NK-92 (cell line): ENCODE data around the gene UBAC1.
"Not testable (repeated sequence)": the region's sequence is repeated elsewhere in the genome, so short reads cannot be mapped to it uniquely, and the experiment has no call there.

Source experiments
- DNase-seq: peaks from one replicate; lab custom pipeline; 2025; ENCODE audit not compliant: unreplicated experiment; lab: John Stamatoyannopoulos, UW

Gene UBAC1

DNA sequence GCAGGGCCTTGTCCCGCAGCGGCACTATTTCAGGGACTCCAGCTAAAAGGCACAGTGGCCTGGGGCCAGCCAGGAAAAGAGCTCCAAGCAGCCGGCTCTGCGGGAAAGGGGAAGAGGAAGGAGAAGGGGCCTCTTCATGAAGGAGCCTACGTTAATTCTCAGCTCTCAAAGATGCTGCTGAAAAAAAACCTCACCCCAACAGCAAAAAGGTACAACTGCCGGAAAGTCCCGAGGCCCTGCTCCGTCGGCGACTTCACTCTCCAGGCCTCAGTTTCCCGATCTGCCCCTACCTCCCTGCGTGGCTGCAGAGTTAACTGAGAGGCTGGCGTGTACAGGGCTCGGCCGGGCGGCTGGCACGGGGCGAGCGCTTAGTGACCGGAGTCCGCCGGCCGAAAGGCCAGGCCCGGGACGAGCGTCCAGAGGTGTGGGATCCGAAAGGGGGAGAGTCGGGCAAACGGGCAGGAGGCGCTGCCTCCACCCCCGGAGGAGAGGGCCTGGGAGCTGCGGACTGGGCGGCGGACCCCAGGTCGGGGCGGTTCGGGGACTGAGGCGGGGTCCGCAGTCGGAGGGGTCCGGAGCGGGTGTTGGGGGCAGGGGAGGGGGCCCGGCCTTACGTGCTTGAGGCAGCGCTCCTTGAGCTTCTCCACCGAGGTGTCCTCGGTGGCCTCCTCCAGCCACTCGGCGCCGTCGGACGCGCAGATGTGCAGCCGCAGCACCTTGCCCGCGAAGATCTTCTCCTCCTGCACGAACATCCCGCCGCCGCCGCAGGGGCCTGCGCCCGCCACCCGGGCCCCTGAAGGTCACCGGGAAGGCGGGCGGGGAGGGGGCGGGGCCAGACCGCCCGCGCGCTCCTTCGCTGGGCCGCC, 529 bp downstream of the UBAC1 start:
- DNase-seq: no peak

DNA sequence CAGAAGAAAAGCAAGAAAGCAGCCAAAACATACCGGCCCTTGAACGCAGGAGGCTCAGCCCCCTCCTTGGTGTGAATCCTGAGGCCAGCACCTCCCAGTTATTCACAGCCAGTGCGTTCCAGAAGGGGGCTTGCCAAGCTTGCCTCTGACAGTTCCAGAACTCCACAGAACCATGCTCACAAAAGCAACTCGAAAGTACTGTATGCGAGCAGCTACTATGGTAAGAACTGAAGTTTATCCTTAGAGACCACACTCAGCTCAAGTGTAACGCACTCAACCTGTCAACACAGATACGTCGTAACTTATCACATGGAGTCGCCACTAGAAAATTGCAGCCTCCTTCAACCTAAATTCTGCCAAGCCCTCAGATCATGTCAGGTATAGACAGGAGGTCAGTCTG, 1.4 kb downstream of the UBAC1 start:
- DNase-seq: no peak

DNA sequence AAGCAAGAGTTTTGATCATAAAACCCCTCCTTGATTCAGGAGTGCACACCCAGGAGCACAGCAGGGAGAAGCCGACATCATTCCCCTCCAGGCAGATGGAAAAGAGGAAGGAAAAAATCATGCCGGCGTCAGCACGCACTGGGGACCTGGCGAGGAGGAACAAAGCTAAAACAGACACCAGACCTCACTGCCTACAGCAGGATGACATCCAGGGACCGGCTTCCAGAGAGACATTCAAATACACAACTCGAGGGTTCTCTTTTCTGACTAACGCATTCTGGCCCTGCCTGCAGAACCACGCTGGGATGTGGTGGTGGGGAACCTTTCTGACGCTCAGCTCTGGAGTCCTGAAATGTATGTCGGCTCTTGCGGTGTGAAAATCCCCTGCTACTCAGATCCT, 2.7 kb downstream of the UBAC1 start:
- DNase-seq: no peak

DNA sequence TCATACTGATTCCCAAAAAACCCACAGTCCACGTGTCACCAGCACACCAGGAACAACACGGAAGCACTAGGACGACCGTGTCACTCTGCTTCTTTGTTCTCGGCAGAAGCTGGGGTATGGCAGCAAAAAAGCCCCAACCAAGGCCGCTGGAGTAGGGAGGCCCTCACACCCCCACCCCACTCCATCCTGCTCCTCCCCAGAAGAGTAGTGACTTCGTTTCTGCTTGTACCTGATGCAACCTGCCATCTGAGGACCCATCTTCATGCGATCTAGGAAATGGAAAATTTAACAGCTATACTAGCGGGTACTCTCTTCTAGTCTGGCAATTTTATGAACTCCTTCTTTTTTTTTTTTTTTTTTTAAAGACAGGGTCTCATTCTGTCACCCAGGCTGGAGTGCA, 3.7 kb downstream of the UBAC1 start:
- DNase-seq: no peak

DNA sequence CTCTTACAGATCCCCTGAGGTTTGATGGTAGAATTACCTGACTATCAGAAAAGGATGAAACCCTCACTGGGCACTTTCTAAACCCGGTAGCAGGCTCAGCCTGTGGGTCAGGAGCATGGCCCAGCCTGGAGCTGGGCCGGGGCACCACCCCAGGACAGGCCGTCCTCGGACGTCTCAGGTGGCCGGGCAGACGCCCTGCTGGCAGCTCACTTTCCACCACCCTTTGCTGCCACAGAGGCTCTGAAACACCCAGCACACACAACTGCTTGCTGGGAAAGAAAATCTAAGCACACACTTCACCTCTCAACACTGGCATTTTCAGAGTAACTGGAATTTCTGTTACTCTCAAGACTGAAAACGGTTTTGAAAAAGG, 4.4 kb downstream of the UBAC1 start:
- no peak for DNase-seq

DNA sequence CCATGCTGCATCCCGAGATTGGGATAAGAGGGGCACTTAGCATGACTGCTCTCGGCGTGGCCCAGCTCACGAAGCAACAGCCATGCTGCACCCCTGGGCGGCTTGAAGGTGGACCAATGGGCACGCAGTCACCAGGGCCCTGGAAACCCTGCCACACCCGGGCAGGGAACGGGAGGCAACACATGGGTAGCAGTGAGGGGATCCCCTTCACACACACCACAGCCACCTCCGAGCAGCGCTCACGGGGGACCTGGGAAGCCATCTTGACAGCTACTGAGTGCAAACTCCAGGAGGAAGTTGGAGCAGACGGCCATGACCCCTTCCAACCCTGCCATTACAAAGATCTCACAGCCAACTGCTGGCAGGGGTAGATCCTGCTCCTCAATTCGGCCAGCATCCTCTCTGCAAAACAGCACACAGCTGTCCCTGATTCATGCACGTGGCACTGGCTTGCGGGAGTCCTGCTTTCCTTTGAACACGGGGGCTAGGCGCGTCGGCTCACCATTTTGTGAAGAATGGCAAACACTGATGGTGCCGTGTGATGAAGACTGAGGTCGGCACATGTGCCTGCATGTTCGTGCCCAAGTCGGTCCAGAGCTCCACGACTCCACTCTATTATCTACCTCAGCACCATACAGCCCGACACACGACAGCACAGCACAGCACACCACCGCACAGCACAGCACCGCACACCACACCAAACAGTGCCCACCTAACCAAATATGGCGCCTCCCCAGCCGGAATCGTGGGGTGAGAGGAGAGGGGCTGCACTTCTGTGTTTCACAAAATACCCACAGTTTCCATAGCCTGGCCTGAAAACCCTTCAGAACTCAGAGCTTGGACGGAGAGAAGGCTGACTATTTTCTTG, 5.0 kb downstream of the UBAC1 start:
- DNase-seq: no peak

DNA sequence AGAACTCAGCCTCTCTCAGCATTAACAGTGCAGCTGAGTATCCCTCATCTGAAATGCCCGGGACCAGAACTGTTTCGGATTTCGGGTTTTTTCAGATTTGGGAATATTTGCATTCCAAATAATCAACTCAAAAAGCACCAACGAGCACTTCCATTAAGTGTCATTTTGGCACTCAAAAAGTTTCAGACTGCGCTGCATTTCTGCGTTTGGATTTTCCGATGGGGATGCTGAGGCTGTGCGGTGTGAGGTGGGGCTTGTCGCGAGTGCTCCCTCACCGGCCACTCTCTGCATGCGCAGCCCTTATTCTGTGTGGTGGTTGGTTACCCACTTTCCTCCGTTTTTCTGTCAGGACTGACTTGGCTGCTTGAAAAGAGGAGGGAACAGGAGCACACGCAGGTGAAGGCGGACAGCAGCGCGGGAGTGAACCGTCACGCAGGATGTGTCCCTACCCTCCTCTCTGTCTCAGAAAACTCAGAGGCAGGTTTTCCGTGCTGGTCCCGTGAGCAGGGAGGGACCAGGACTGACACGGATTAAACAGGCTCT, 8.4 kb downstream of the UBAC1 start:
- DNase-seq: no peak

DNA sequence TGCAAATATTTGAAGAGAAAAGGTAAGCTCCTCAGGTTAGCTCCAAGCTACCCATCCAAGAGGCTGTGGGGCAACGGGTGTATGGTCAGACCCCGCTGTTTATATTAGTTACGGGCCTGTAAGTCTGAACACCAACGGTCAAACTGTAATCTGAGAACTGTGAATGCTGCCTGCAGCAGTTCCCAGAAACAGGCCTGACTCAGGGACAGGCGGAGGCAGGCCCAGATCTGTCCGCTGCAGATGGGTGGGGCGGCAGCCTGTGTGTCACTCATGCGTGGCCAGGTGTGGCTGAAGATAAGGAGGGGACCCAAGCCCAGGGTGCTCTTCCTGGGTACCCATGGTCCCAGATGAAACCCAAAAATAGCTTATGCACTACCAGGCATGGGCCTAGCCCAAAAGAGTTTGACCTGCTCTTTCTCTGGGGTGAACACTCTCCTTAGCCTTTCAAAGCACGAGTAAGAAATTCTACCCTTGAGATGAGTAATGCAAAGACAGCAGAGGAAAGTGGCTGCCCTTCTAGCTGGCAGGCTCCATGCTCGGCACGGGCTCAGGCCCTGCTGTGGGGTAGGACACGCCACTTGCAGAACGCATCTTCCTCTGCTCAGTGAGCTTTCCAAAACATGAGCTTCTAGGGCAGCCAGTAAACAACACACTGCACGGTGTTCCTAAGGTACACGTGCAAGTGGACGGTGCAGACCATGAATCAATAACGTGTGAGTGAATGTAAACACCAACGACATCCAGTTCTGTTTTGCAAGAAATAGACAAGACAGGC, 9.1 kb downstream of the UBAC1 start:
- no peak for DNase-seq

DNA sequence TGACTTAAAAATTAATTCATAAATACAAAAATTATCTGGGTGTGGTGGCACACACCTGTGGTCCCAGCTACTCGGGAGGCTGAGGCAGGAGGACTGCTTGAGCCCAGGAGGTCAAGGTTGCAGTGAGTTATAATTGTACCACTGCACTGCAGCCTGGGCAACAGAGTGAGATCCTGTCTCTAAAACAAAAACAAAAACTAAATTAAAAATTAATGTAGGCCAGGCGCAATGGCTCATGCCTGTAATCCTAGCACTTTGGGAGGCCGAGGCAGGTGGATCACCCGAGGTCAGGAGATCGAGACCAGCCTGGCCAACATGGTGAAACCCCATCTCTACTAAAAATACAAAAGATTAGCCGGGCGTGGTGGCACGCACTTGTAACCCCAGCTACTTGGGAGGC, 9.9 kb downstream of the UBAC1 start:
- DNase-seq: not testable (repeated sequence)

DNA sequence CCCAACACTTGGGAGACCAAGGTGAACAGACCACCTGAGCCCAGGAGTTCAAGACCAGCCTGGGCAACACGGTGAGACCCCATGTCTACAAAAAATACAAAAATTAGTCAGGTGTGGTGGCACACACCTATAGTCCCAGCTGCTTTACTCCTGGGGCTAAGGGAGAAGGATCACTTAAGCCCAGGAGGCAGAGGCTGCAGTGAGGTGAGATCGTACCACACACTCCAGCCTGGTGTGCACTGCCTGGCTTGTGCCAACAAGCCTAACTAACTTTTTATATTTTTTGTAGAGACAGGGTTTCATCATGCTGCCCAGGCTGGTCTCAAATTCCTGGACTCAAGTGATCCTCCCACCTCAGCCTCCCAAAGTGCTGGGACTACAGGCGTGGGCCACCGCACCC, 10.3 kb downstream of the UBAC1 start:
- not testable (repeated sequence) for DNase-seq

DNA sequence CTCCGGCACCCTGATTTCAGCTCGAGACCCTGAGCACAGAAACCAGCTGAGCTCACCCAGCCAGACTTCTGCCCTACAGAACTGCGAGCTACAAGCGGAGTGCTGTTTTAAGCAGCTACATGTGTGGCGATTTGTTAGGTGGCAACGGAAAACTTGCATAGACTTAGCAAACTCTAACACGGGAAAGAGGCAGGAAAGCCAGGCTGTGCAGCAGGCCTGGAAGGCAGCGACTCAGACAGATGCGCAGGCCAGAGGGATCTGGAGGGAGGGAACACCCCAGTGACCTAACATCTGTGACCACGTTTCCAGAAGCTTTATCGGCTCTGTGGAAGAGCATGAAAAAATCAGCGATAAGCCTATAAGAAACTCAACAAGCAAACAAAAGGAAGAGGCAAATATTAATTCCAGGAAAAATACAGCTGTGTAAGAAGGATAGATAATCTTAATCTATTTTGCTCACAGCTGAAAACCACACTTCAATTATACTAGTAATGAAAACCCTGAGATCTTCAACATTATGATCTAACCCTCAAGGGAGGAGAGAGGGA, 11.0 kb downstream of the UBAC1 start:
- DNase-seq: no peak

DNA sequence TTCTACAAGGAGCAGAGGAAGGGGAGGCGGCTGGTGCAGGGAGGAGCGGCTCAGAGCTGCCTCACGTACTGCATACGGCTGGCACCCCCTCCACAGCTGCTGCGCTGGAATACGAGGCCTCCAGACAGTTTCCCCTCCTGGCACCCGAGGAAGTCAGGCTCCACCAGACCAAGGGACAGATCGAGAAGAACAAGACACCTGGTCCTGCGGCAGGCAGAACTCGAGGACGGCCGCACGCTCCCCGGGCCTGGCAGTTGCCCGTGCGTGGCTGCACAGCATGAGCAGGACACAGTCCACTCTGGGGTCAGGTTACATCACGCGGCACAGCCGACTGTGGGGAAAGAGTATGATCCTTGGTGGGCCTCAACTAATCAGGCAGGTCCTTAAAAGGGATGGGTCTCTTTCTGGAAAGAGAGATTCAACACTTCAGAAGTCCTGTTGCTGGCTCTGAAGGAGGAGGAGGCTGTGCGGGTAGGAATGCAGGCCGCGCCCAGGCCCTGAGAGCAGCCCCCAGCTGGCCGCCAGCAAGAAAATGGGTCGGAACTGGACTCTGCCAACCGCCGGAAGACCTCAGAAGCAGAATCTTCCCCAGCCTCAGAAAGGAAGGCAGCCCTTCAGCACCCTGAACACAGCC, 11.6 kb downstream of the UBAC1 start:
- no peak for DNase-seq

DNA sequence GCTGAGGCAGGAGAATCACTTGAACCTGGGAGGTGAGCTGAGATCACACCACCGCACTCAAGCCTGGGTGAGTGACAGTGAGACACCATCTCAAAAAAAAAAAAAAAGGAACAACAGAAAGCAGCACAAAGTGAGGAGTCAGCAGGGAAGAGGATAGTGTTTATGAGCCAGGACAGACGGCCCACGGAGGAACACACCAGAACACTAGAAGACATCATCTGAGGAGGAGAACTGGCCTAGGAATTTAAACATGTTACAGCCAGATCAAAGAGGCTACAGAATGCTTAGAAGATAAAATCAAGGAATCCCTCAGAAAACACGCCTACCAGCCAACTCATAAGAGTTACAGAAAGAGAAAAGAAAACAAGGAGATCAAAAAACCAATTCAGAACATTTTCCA, 12.2 kb downstream of the UBAC1 start:
- no peak for DNase-seq

DNA sequence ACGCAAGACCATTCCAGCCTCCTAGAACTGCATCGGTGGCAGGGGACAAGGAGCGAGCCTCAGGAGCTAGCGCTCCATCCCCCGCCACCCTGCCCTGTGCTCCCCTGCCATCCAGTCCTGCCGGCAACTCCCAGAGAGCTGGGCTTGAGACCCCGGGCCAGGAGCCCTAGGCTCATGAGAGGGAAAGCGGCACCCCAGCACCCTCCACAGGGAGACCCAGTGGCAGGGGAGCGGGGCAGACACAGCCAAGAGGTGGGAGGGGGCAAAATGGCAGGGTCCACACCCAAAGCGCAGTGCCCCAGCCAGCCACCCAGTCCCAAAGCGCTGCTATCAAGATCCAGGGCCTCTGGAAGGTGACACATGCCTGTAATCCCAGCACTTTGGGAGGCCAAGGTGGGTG, 12.7 kb downstream of the UBAC1 start:
- DNase-seq: no peak

DNA sequence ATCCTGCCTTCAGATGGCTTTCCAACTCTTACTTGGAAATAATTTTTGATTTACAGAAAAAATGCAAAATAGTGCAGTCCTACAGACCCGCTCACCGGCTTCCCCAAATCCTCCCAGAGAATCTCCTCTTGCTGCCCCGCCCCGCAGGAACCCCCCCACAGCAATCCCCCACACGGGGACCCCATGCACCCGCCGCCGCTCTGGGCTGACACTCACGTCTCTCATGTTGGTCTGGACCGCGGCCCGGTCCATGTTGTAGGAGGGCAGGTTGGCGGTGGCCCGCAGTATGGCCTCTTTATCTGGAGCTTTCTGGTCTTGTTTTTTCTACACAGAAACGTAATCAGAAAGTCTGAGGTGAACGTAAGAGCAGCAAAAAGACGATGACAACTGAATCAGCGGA, 13.6 kb downstream of the UBAC1 start:
- no peak for DNase-seq

DNA sequence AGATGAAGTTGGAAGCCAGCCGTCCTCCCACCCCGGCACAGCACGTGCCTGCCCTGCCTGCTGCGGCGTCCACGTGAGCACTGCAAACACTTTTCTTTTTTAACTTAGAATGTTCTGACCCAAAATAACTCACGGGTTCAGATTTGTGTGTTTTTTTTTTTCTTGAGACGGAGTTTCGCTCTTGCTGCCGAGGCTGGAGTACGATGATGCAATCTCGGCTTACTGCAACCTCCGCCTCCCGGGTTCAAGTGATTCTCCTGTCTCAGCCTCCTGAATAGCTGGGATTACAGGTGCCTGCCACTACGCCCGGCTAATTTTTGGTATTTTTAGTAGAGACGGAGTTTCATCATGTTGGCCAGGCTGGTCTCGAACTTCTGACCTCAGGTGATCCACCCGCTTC, 14.1 kb downstream of the UBAC1 start:
- not testable (repeated sequence) for DNase-seq

DNA sequence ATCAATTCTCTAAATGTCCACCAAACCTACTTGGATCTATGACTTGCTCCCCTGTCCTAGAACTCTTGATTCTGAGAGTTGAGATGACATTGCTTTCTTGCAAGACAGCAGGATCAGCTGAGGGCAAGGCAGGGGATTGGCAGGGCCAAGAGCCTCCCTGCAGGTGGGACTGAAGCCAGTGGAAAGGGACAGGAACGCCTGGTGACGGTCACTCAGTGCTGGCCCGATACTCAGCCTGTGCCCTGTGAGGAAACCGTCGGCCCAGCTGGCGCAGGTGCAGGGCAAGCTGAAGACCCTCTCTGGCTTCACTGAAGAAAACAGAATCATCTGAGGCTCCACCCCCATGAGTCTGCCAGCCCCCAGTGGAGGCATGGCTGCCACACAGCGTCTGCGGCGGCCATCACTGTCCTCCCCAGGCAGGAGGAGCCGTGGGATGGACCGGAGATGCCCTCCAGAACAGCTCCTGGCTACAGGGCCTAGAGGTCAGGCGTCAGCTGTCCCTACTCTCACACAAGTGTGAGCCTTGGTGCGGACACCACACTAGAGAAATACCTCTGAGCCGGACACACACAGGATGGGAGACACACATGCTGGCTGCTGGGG, 14.7 kb downstream of the UBAC1 start:
- no peak for DNase-seq

DNA sequence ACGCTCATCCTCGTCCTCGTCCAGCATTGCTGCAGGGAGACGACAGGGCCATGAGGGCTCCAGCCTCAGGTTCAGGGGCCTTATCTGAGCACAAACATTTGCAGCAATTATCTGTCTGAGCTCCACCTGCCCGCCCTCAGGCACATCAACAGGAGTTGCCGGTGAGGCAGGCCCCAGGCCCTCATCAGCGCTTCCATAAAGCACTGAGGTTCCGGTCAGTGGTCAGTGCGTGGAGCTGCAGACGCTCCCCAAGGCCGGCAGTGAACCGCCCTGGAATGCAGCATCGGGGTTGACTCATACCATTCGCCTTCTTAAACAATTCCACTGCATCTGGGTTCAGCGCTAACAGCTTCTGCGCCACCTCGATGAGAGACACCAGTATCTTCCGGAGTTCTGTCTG, 15.2 kb downstream of the UBAC1 start:
- DNase-seq: no peak

DNA sequence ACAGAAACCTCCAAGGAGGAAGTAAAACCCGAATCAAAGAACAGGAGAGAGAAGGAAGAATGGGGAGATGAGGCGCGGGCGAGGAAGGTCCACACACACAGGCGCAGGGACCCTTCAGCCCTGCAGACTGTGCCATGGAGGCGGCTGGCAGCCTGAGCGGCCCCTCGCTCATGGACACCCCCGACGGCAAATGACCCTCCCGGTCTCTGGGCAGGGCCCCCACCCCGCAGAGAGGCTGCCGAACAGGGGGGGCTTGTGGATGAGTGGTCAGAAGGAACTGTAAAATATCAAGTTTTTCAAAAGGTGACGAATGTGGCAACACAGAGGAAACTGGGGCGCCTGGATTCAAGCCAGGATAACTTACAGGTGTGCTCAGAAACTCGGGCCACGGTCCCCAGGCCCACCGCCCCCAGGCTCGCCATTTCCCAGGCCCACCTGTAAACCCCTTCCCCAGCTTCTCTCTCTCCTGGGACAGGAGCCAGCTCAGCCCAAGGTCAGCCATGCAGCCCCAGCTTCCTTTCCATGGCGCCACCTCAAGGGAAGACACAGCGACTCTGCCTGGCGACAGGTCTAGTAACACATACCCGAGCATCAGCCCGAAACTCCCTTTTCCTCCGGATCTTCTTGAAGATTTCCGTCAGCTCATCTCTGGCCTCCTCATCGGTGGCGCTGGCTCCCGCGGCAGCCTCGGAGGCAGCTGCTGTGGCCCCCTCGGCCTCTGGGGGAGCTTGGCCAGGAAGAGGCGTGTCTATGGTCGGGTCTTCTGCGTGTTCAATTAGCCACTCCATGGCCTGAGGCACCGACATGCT, 16.5 kb downstream of the UBAC1 start:
- DNase-seq: no peak
